Activated naive CD8-positive, alpha-beta T cell treated with anti-CD3 and anti-CD28 coated beads, Interleukin-2, amount 50 U/mL, for 24 hours (primary cell): ENCODE measurements around the gene RIC3.

Experiments used
- ATAC-seq: fragments of 150-1000 bp; cut with Tn5 transposase; one replicate; pipeline ENCODE4 v1.10.0; 2021
- DNase-seq: peaks from one replicate; pipeline ENCODE4 v3.0.0; 2021
- H3K27ac Mint-ChIP-seq: one replicate; pipeline ENCODE4 v1.8.0; 2021; ENCODE audit warnings: mild to moderate bottlenecking, mixed read lengths
- H3K27me3 Mint-ChIP-seq: one replicate; pipeline ENCODE4 v1.8.0; 2021; ENCODE audit warnings: mixed read lengths
- H3K36me3 Mint-ChIP-seq: one replicate; pipeline ENCODE4 v1.8.0; 2021; ENCODE audit warnings: low read depth, mixed read lengths
- H3K4me1 Mint-ChIP-seq: one replicate; pipeline ENCODE4 v1.8.0; 2021; ENCODE audit warnings: mixed read lengths
- H3K4me3 Mint-ChIP-seq: one replicate; pipeline ENCODE4 v1.8.0; 2021; ENCODE audit warnings: mild to moderate bottlenecking, moderate library complexity, mixed read lengths
- H3K9me3 Mint-ChIP-seq: one replicate; pipeline ENCODE4 v1.8.0; 2021; ENCODE audit warnings: mixed read lengths

RIC3 gene

GRCh38 chr11:8102296-8102915, 66.4 kb downstream of the RIC3 start:
- Mint-ChIP-seq H3K4me1 (no peaks in the 10 kb centered on the region), H3K27ac (no peak overlapping the region), H3K36me3 (no peaks in the 10 kb centered on the region), H3K4me3 (no peak overlapping the region), H3K27me3 (no peaks in the 10 kb centered on the region), H3K9me3 (no peaks in the 10 kb centered on the region)
- ATAC-seq (no peak), DNase-seq (no peak)

DNA sequence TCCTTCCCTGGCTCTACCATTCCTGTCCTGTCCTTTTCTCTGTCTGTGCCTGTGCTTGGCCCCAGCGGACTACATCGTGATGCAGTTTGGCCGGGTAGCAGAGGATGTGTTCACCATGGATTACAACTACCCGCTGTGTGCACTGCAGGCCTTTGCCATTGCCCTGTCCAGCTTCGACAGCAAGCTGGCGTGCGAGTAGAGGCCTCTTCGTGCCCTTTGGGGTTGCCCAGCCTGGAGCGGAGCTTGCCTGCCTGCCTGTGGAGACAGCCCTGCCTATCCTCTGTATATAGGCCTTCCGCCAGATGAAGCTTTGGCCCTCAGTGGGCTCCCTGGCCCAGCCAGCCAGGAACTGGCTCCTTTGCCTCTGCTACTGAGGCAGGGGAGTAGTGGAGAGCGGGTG, 67.4 kb downstream of the RIC3 start:
- DNase-seq = no peak
- Mint-ChIP-seq H3K27me3 (no peaks in the 10 kb centered on the region), H3K27ac (no peak overlapping the region)

GRCh38 chr11:8100605-8101004, 68.2 kb downstream of the RIC3 start:
- H3K4me3 Mint-ChIP-seq = no peak overlapping the region
- H3K27ac Mint-ChIP-seq = no peak overlapping the region
- DNase-seq (no peak), ATAC-seq (no peak)
- H3K9me3 Mint-ChIP-seq = no peaks in the 10 kb centered on the region
- no peaks in the 10 kb centered on the region for H3K27me3 Mint-ChIP-seq
- no peaks in the 10 kb centered on the region for H3K36me3 Mint-ChIP-seq
- H3K4me1 Mint-ChIP-seq = no peaks in the 10 kb centered on the region

More for the DNA sequence above, 67.4 kb downstream of the RIC3 start:
- ATAC-seq = no peak
- H3K36me3 Mint-ChIP-seq = no peaks in the 10 kb centered on the region
- no peaks in the 10 kb centered on the region for H3K9me3 Mint-ChIP-seq
- H3K4me3 Mint-ChIP-seq = no peak overlapping the region
- H3K4me1 Mint-ChIP-seq = no peaks in the 10 kb centered on the region

- no peak overlapping the region for H3K27ac Mint-ChIP-seq
- DNase-seq (no peak), ATAC-seq (no peak)
- no peak overlapping the region for H3K4me3 Mint-ChIP-seq
- no peaks in the 10 kb centered on the region for H3K9me3 Mint-ChIP-seq
- H3K36me3 Mint-ChIP-seq = no peaks in the 10 kb centered on the region
- no peaks in the 10 kb centered on the region for H3K27me3 Mint-ChIP-seq
- H3K4me1 Mint-ChIP-seq = no peaks in the 10 kb centered on the region
Measured at GRCh38 chr11:8100158-8100557, 68.7 kb downstream of the RIC3 start.

DNA sequence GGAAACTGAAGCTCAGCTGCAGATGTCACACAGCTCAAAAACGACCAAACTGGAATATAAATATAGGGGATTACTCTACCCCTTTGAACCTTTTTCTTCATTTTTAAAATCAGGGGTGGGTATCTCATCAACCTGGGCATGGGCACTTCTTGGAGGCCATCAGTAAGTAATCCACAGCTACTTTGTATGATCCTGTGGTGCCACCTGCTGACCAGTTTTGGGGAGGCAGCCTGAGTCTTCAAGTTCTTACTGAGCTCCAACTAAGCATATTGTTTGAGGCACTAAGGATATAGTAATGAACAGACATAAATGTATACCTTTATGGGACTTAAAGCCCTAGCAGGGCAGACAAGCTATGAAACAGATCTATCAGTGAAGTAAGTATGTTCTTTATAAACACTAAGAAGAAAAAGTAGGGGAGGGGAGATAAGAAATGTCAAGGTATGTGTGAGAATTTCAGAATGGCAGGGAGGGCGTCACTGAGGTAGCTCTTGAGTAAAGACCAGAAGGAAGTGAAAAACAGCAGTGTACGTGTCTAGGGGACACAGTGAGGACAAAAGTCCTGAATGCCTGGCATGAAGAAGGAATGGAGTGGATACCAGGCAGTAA, 69.4 kb downstream of the RIC3 start:
- Mint-ChIP-seq H3K36me3 (no peaks in the 10 kb centered on the region), H3K4me1 (no peaks in the 10 kb centered on the region), H3K27me3 (no peaks in the 10 kb centered on the region), H3K9me3 (no peaks in the 10 kb centered on the region), H3K27ac (no peak overlapping the region), H3K4me3 (no peak overlapping the region)
- ATAC-seq (peak; percentile 50), DNase-seq (peak; percentile 69)

DNA sequence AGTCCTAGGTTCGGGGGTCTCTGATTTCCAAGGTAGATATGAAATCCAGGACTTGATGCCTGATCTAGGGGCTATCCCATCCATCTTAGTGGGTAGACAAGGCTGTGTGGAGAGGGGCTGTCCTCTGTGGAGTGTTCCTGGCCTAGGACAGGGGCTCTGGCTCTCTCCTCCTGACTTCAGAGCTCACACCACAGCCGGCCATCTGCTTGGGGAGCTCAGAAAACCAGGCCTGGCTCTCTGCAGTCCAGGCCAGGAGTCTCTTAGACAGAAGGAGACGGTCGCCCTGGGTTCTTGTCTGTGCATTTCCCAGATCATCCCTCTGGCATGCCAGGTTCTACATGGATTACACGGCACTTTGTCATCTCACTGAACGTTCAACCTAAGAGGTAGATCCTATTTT, 69.9 kb downstream of the RIC3 start:
- no peaks in the 10 kb centered on the region for H3K27me3 Mint-ChIP-seq
- no peak for DNase-seq
- H3K9me3 Mint-ChIP-seq = no peaks in the 10 kb centered on the region
- ATAC-seq = no peak
- no peaks in the 10 kb centered on the region for H3K36me3 Mint-ChIP-seq
- no peaks in the 10 kb centered on the region for H3K4me1 Mint-ChIP-seq
- H3K27ac Mint-ChIP-seq = no peak overlapping the region
- no peak overlapping the region for H3K4me3 Mint-ChIP-seq

DNA sequence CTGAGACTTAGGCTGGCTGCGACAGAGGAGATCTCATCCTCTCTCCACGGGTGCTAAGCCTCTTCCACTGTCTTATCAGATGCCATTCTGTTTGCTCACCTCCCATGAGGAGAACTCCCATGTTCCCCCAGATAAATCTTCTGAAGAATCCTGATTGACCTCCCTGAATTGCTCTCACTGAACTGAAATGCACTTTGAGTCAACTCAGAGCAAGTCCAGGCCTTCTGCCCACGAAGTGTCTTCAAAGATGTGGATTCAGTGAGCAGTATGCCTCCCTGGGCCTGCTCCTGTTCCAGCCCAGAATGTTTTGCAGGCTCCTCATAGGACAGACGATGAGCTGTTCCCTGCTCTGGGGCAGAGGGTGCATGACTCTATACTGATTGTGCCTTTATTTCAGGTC, 70.5 kb downstream of the RIC3 start:
- no peaks in the 10 kb centered on the region for H3K36me3 Mint-ChIP-seq
- no peaks in the 10 kb centered on the region for H3K27me3 Mint-ChIP-seq
- no peak overlapping the region for H3K27ac Mint-ChIP-seq
- H3K4me1 Mint-ChIP-seq = no peaks in the 10 kb centered on the region
- H3K4me3 Mint-ChIP-seq = no peak overlapping the region
- no peak for ATAC-seq
- no peaks in the 10 kb centered on the region for H3K9me3 Mint-ChIP-seq
- no peak for DNase-seq

- DNase-seq (no peak), ATAC-seq (no peak)
- H3K9me3 Mint-ChIP-seq = no peaks in the 10 kb centered on the region
- no peak overlapping the region for H3K4me3 Mint-ChIP-seq
- no peaks in the 10 kb centered on the region for H3K4me1 Mint-ChIP-seq
- H3K27ac Mint-ChIP-seq = no peak overlapping the region
- H3K27me3 Mint-ChIP-seq = no peaks in the 10 kb centered on the region
- H3K36me3 Mint-ChIP-seq = no peaks in the 10 kb centered on the region
Measured at GRCh38 chr11:8097926-8098325, 70.9 kb downstream of the RIC3 start.

GRCh38 chr11:8097468-8097867, 71.4 kb downstream of the RIC3 start:
- Mint-ChIP-seq H3K27me3 (no peaks in the 10 kb centered on the region), H3K27ac (no peak overlapping the region), H3K4me1 (no peaks in the 10 kb centered on the region), H3K4me3 (no peak overlapping the region), H3K36me3 (no peaks in the 10 kb centered on the region), H3K9me3 (no peaks in the 10 kb centered on the region)
- ATAC-seq (no peak), DNase-seq (no peak)

DNA sequence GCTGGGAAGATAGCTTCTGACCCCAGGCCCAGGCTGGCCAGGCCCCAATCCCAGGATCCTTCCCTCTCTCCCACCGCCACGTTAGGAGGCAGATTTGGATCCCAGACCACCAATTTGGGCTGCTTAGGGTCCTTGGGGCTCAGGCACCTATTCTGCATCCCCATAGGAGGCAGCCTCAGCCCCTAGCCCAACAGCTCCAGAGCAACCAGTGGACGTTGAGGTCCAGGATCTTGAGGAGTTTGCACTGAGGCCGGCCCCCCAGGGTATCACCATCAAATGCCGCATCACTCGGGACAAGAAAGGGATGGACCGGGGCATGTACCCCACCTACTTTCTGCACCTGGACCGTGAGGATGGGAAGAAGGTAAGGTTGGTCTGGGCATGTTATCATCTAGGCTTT, 71.8 kb downstream of the RIC3 start:
- DNase-seq = no peak
- no peak for ATAC-seq
- no peaks in the 10 kb centered on the region for H3K9me3 Mint-ChIP-seq
- H3K4me3 Mint-ChIP-seq = no peak overlapping the region
- H3K27ac Mint-ChIP-seq = no peak overlapping the region
- no peaks in the 10 kb centered on the region for H3K36me3 Mint-ChIP-seq
- no peaks in the 10 kb centered on the region for H3K4me1 Mint-ChIP-seq
- H3K27me3 Mint-ChIP-seq = no peaks in the 10 kb centered on the region

DNA sequence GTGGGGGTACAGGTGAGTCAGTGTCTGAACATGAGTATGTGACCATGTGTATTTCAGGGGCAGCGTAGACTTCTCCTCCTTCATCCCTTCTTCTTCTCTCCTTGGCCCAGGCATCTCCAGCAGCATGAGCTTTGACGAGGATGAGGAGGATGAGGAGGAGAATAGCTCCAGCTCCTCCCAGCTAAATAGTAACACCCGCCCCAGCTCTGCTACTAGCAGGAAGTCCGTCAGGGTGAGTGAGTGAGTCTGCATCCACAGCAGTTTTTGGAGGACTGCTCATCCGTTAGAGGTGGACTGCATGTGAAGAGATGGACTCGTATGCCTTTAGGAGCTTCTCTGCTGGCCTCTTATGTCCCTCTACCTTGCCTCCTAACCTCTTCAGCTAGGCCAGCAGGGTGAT, 72.2 kb downstream of the RIC3 start:
- DNase-seq = no peak
- H3K27ac Mint-ChIP-seq = no peak overlapping the region
- peaks cover 1% of the 10 kb centered on the region for H3K4me1 Mint-ChIP-seq
- no peaks in the 10 kb centered on the region for H3K9me3 Mint-ChIP-seq
- H3K27me3 Mint-ChIP-seq = no peaks in the 10 kb centered on the region
- no peak for ATAC-seq
- H3K4me3 Mint-ChIP-seq = no peak overlapping the region
- H3K36me3 Mint-ChIP-seq = no peaks in the 10 kb centered on the region

DNA sequence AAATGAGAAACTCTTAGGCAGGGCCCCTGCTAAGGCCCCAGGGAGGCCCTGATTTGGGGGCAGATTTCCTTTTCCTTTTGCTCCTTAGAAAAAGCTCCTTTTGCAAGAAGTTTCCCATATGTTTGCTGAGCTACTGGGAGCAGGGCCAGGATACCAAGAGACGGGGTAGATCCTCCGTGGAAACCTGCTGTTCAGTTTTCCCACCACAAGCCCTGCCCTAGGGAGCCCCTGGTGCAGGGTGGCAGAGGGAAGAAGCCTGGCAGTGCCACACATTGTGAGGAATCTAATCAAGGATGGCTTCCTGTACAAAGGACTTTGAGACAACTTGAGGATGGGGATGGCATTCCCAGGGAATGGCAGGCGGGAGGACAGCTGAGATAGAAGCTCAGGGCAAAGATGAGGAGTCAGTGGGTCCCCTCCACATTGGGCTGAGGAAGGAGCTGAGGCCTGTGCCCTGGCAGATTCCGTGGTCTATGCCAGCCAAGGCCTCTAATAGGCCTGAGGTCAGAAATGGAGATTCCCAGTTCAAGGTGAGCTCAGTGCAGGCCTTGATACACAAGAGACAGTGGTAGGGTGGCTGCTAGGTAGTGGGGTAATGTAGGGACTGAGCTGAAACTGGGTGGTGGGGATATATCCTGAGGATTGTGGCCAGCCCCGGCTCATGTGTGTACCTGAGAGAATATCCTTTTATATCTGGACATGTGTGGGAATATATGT, 72.9 kb downstream of the RIC3 start:
- DNase-seq (no peak), ATAC-seq (no peak)
- Mint-ChIP-seq H3K27ac (no peak overlapping the region), H3K36me3 (no peaks in the 10 kb centered on the region), H3K4me3 (no peak overlapping the region), H3K9me3 (no peaks in the 10 kb centered on the region), H3K27me3 (no peaks in the 10 kb centered on the region), H3K4me1 (peaks cover 1% of the 10 kb centered on the region)

DNA sequence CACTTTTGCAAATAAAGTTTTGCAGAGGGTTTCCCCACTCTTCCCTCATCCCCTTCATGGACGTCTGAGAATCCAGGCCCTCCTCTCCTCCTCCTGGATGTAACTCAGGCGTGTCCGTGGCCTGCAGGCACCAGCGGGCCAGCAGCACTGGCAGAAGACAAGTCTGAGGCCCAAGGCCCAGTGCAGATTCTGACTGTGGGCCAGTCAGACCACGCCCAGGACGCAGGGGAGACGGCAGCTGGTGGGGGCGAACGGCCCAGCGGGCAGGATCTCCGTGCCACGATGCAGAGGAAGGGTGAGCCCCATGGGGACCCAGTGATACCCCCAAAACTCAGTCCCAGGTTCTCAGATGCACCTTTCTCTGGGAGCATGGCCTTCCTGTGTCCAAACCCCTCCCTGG, 73.5 kb downstream of the RIC3 start:
- Mint-ChIP-seq H3K27ac (no peak overlapping the region), H3K9me3 (no peaks in the 10 kb centered on the region), H3K4me3 (no peak overlapping the region), H3K27me3 (no peaks in the 10 kb centered on the region), H3K4me1 (peaks cover 1% of the 10 kb centered on the region), H3K36me3 (no peaks in the 10 kb centered on the region)
- ATAC-seq = no peak
- no peak for DNase-seq

- Mint-ChIP-seq H3K27ac (no peak overlapping the region), H3K4me3 (no peak overlapping the region), H3K36me3 (no peaks in the 10 kb centered on the region), H3K4me1 (peaks cover 1% of the 10 kb centered on the region), H3K27me3 (no peaks in the 10 kb centered on the region), H3K9me3 (no peaks in the 10 kb centered on the region)
- ATAC-seq (no peak), DNase-seq (no peak)
Measured at GRCh38 chr11:8094656-8095055, 74.2 kb downstream of the RIC3 start.

DNA sequence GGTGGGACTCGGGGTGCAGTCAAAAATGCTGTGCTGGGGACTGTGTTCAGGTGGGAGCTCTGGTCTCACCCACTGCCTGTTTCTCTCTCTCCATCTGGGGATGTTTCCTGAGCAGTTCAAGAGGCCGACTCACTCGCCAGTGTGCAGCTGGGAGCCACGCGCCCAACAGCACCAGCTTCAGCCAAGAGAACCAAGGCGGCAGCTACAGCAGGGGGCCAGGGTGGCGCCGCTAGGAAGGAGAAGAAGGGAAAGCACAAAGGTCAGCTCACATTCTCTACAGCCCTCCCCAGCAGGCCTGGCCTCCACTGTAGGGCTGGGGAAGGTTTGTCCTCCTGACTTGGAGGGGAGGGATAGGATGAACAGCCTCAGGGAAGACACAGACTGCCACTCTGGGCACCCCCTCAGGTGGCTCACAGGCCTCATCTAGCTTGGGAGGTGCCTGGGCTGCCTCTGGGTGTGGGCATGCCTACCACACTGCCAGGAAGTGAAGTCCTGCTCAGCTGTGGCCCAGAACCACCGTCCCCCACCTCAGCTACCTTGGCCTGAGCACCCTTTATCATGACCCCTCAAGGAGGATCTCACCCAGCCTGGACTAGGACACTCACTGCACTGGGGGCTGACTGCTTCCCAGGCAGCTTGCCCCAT, 74.8 kb downstream of the RIC3 start:
- Mint-ChIP-seq H3K4me3 (no peak overlapping the region), H3K9me3 (no peaks in the 10 kb centered on the region), H3K36me3 (no peaks in the 10 kb centered on the region), H3K27me3 (no peaks in the 10 kb centered on the region), H3K27ac (no peak overlapping the region), H3K4me1 (peaks cover 1% of the 10 kb centered on the region)
- DNase-seq (no peak), ATAC-seq (no peak)
